ENCODE results near the gene KIR3DL2.
"Not testable (repeated sequence)": the region's sequence is repeated elsewhere in the genome, so short reads cannot be mapped to it uniquely, and the experiment has no call there.

KIR3DL2 gene

GRCh38 chr19:54906819-54907218 lies 56.6 kb downstream of the KIR3DL2 start:
- DNase-seq (ENCODE audit: insufficient read length, low spot score) (no peak), FAIRE-seq (no peak)

- DNase-seq (ENCODE audit: insufficient read length, low spot score) = not testable (repeated sequence)
Measured at GRCh38 chr19:54907899-54908298, 57.7 kb downstream of the KIR3DL2 start.

More at GRCh38 chr19:54907899-54908298, 57.7 kb downstream of the KIR3DL2 start:
- FAIRE-seq = not testable (repeated sequence)
